Trophoblast cell (in vitro differentiated cells and primary cell): ENCODE data around the gene ASIP.
"Not testable (repeated sequence)": the region's sequence is repeated elsewhere in the genome, so short reads cannot be mapped to it uniquely, and the experiment has no call there.

Experiments used
- DNase-seq, 2 donors: peaks; one replicate each; pipeline ENCODE4 v3.0.0-alpha.2; 2016
- H2AFZ ChIP-seq: 2 replicates; pipeline ENCODE4 v1.6.1; 2013; ENCODE audit warnings: low read length, moderate library complexity, mild to moderate bottlenecking; ENCODE audit not compliant: insufficient read depth, poor library complexity
- H2AK5ac ChIP-seq: 2 replicates; pipeline ENCODE4 v1.6.1; 2013; ENCODE audit warnings: mild to moderate bottlenecking, low read length
- H2BK120ac ChIP-seq: 2 replicates; pipeline ENCODE4 v1.6.1; 2013; ENCODE audit warnings: low read length, mild to moderate bottlenecking, moderate library complexity; ENCODE audit not compliant: insufficient read depth, poor library complexity
- H2BK12ac ChIP-seq: 2 replicates; pipeline ENCODE4 v1.6.1; 2013; ENCODE audit warnings: mild to moderate bottlenecking, low read length, moderate library complexity
- H2BK5ac ChIP-seq: 2 replicates; pipeline ENCODE4 v1.6.1; 2013; ENCODE audit warnings: low read length, low read depth, moderate library complexity, mild to moderate bottlenecking; ENCODE audit not compliant: poor library complexity
- H3K14ac ChIP-seq: 2 replicates; pipeline ENCODE4 v1.6.1; 2013; ENCODE audit warnings: mild to moderate bottlenecking, low read length
- H3K18ac ChIP-seq: 2 replicates; pipeline ENCODE4 v1.6.1; 2013; ENCODE audit warnings: mild to moderate bottlenecking, low read length
- H3K23ac ChIP-seq: 2 replicates; pipeline ENCODE4 v1.6.1; 2013; ENCODE audit warnings: low read length
- H3K27ac ChIP-seq: 2 replicates; pipeline ENCODE4 v1.5.1; 2013; ENCODE audit warnings: low read depth, mild to moderate bottlenecking, inconsistent platforms, low read length, moderate library complexity
- H3K27me3 ChIP-seq: 2 replicates; pipeline ENCODE4 v1.6.1; 2013; ENCODE audit warnings: inconsistent platforms, mild to moderate bottlenecking, low read length, moderate library complexity; ENCODE audit not compliant: insufficient read depth
- H3K36me3 ChIP-seq, 2 experiments: 1 replicate in 1 of 2; 2 replicates in 1 of 2; pipeline ENCODE4 v1.6.1; 2013; ENCODE audit warnings: low read length in 2 of 2, mild to moderate bottlenecking in 2 of 2, moderate library complexity in 1 of 2; ENCODE audit not compliant: insufficient read depth in 2 of 2, control insufficient read depth in 1 of 2
- H3K4ac ChIP-seq: 2 replicates; pipeline ENCODE4 v1.6.1; 2013; ENCODE audit warnings: low read depth, mild to moderate bottlenecking, low read length, moderate library complexity
- H3K4me1 ChIP-seq, 2 experiments: 1 replicate in 1 of 2; 2 replicates in 1 of 2; pipeline ENCODE4 v1.6.1; 2013; ENCODE audit warnings: low read length in 2 of 2, mild to moderate bottlenecking in 2 of 2, moderate library complexity in 1 of 2; ENCODE audit not compliant: insufficient read depth in 2 of 2, control insufficient read depth in 1 of 2
- H3K4me2 ChIP-seq: 2 replicates; pipeline ENCODE4 v1.6.1; 2013; ENCODE audit warnings: inconsistent platforms, mild to moderate bottlenecking, low read length, moderate library complexity
- H3K4me3 ChIP-seq: 2 replicates; pipeline ENCODE4 v1.5.1; 2013; ENCODE audit warnings: mild to moderate bottlenecking, low read depth, low read length, inconsistent platforms
- H3K79me1 ChIP-seq: one replicate; pipeline ENCODE4 v1.6.1; 2013; ENCODE audit warnings: low read length
- H3K79me2 ChIP-seq: 2 replicates; pipeline ENCODE4 v1.6.1; 2013; ENCODE audit warnings: low read length, mild to moderate bottlenecking; ENCODE audit not compliant: control insufficient read depth, insufficient read depth, poor library complexity
- H3K9ac ChIP-seq: 2 replicates; pipeline ENCODE4 v1.6.1; 2013; ENCODE audit warnings: mild to moderate bottlenecking, low read length
- H3K9me3 ChIP-seq: 2 replicates; pipeline ENCODE4 v1.6.1; 2013; ENCODE audit warnings: low read depth, mild to moderate bottlenecking, control low read depth, inconsistent platforms, low read length; ENCODE audit not compliant: insufficient read depth
- H4K12ac ChIP-seq: 2 replicates; pipeline ENCODE4 v1.6.1; 2013; ENCODE audit warnings: low read depth, mild to moderate bottlenecking, low read length, moderate library complexity
- H4K8ac ChIP-seq: 2 replicates; pipeline ENCODE4 v1.6.1; 2013; ENCODE audit warnings: low read depth, mild to moderate bottlenecking, low read length, moderate library complexity
- H4K91ac ChIP-seq: one replicate; pipeline ENCODE4 v1.6.1; 2013; ENCODE audit warnings: low read depth, mild to moderate bottlenecking, low read length, moderate library complexity
- WGBS: extraction: QIAGEN DNeasy Blood & Tissue Kit; methylation state at CpG from one replicate; pipeline ENCODE4 v1.1.7; 2013; ENCODE audit warnings: missing lambda C conversion rate; ENCODE audit not compliant: insufficient read length, insufficient coverage; ENCODE audit errors: extremely low coverage; 5-methylcytosine and 5-hydroxymethylcytosine counted together

ASIP gene

DNA sequence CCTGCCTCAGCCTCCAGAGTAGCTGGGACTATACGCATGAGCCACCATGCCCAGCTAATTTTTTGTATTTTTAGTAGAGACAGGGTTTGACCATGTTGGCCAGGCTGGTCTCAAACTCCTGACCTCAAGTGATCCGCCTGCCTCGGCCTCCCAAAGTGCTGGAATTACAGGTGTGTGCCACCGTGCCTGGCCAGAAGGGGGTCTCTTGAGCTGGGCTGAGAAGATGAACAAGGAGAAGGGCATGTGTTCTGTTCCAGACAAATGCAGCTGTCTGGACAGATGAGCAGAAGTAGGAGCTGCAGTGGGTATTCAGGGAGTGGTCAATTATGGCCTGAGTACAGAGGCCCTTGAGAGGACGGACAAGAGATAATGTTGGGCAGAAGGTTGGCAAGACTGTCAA lies 46.3 kb downstream of the ASIP start:
- peaks cover 67 to 76% of the 10 kb centered on the region in 2 experiments for H3K36me3 ChIP-seq
- H3K4me1 ChIP-seq, H2BK12ac ChIP-seq, DNase-seq, H3K14ac ChIP-seq, H3K4me2 ChIP-seq, H2BK5ac ChIP-seq, H3K4ac ChIP-seq, H4K8ac ChIP-seq, H3K4me3 ChIP-seq, H3K18ac ChIP-seq, H4K91ac ChIP-seq, H3K27ac ChIP-seq, H3K23ac ChIP-seq, H4K12ac ChIP-seq, H2AK5ac ChIP-seq, H3K79me1 ChIP-seq, H3K79me2 ChIP-seq, H3K9me3 ChIP-seq, H3K9ac ChIP-seq, H2AFZ ChIP-seq, H2BK120ac ChIP-seq, H3K27me3 ChIP-seq: not testable (repeated sequence)
- no CpG with 5 or more reads among the region's 5 CpGs for whole genome bisulfite sequencing

DNA sequence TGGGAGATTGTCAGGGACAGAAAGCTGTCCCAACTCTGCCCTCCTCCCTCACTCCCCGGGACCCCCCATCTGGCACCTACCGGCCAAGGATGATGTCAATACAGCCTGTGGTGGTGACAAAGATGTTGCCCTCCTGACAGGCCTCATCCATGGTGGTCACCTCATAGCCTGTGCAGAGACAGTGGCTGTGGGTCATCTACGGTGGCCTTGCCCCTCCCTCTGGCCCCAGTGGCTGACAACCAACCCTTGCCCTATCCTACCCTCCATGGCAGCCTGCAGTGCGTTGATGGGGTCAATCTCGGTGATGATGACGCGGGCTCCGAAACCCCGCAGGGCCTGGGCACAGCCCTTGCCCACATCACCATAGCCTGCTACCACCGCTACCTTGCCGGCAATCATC lies 49.2 kb downstream of the ASIP start:
- WGBS, result no CpG with 5 or more reads among the region's 11 CpGs
- no peak overlapping the region for H3K4ac ChIP-seq
- DNase-seq, result no peak
- no peaks in the 10 kb centered on the region for H3K4me1 ChIP-seq
- no peak overlapping the region for H4K8ac ChIP-seq
- H2AFZ ChIP-seq, result no peak overlapping the region
- H3K4me3 ChIP-seq, result no peak overlapping the region
- H3K27me3 ChIP-seq, result no peaks in the 10 kb centered on the region
- no peaks in the 10 kb centered on the region for H3K79me2 ChIP-seq
- H3K79me1 ChIP-seq, result no peaks in the 10 kb centered on the region
- no peak overlapping the region for H2BK5ac ChIP-seq
- no peak overlapping the region for H2AK5ac ChIP-seq
- H3K4me2 ChIP-seq, result no peak overlapping the region
- no peak overlapping the region for H2BK120ac ChIP-seq
- no peak overlapping the region for H3K9ac ChIP-seq
- peaks cover 4% of the 10 kb centered on the region for H3K9me3 ChIP-seq
- H3K23ac ChIP-seq, result no peak overlapping the region
- no peak overlapping the region for H4K91ac ChIP-seq
- H4K12ac ChIP-seq, result no peak overlapping the region
- H3K18ac ChIP-seq, result no peak overlapping the region
- H3K36me3 ChIP-seq, result peaks cover 71 to 82% of the 10 kb centered on the region in 2 experiments
- H3K14ac ChIP-seq, result no peak overlapping the region
- no peak overlapping the region for H3K27ac ChIP-seq
- no peak overlapping the region for H2BK12ac ChIP-seq

DNA sequence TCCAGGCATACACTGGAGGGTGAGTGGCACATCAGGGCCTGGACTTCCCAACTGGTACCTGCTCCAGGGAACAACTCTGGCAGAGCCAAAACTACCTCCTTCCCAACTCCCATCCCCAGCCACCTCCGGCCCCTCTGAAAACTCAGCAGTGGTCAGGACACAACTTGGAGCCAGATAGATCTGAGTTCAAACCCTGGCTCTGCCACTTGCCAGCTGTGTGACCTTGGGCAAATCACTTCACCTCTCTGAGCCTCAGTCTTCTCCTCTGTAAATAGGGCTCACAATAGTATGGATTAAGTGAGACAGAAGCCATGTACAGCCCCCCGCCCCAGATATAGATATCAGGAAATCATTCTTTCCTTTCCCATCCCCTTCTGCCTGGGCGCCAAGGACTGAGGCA lies 51.3 kb downstream of the ASIP start:
- no peak overlapping the region for H3K14ac ChIP-seq
- no peak overlapping the region for H2BK120ac ChIP-seq
- H3K18ac ChIP-seq, result no peak overlapping the region
- H2BK12ac ChIP-seq, result no peak overlapping the region
- WGBS, result no CpG with 5 or more reads among the region's 3 CpGs
- no peak overlapping the region for H2AFZ ChIP-seq
- H2AK5ac ChIP-seq, result no peak overlapping the region
- H3K79me2 ChIP-seq, result no peaks in the 10 kb centered on the region
- no peak overlapping the region for H3K9ac ChIP-seq
- peaks cover 4% of the 10 kb centered on the region for H3K9me3 ChIP-seq
- H4K8ac ChIP-seq, result no peak overlapping the region
- H4K12ac ChIP-seq, result no peak overlapping the region
- H2BK5ac ChIP-seq, result no peak overlapping the region
- no peaks in the 10 kb centered on the region for H3K79me1 ChIP-seq
- no peak overlapping the region for H3K27ac ChIP-seq
- no peak overlapping the region for H3K23ac ChIP-seq
- peaks cover 61 to 69% of the 10 kb centered on the region in 2 experiments for H3K36me3 ChIP-seq
- no peak overlapping the region for H3K4me2 ChIP-seq
- peaks cover 0 to 2% of the 10 kb centered on the region in 2 experiments for H3K4me1 ChIP-seq
- H3K4ac ChIP-seq, result no peak overlapping the region
- DNase-seq, result no peak
- H4K91ac ChIP-seq, result no peak overlapping the region
- no peaks in the 10 kb centered on the region for H3K27me3 ChIP-seq
- H3K4me3 ChIP-seq, result no peak overlapping the region

DNA sequence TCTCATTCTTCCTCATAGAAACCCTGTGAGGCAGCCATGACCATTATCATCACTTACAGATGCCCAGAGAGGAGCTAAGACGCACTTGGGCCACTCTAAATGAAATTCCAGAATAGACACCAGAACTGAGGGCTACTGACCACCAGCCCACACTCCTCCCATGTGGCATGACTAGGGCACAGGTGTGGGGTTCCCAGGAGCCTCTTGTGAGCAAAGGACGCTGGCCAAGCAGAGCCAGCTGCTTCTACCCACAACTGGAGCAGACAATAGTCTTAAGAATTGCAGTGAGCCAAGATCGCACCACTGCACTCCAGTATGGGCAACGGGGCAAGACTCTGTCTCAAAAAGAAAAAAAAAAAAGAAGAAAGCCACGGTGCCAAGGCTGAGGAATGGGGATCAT lies 51.9 kb downstream of the ASIP start:
- no peak overlapping the region for H2AK5ac ChIP-seq
- H3K18ac ChIP-seq, result no peak overlapping the region
- no peak overlapping the region for H3K9ac ChIP-seq
- H2AFZ ChIP-seq, result no peak overlapping the region
- H3K27me3 ChIP-seq, result no peaks in the 10 kb centered on the region
- no peak overlapping the region for H3K4me3 ChIP-seq
- no peak overlapping the region for H3K14ac ChIP-seq
- H4K8ac ChIP-seq, result no peak overlapping the region
- no peak for DNase-seq
- no peak overlapping the region for H2BK5ac ChIP-seq
- H3K27ac ChIP-seq, result no peak overlapping the region
- H3K23ac ChIP-seq, result no peak overlapping the region
- H3K4ac ChIP-seq, result no peak overlapping the region
- no peaks in the 10 kb centered on the region for H3K79me1 ChIP-seq
- no peak overlapping the region for H4K91ac ChIP-seq
- H3K4me2 ChIP-seq, result no peak overlapping the region
- no peaks in the 10 kb centered on the region for H3K79me2 ChIP-seq
- H3K4me1 ChIP-seq, result peaks cover 0 to 2% of the 10 kb centered on the region in 2 experiments
- H2BK12ac ChIP-seq, result no peak overlapping the region
- H4K12ac ChIP-seq, result no peak overlapping the region
- peaks cover 4% of the 10 kb centered on the region for H3K9me3 ChIP-seq
- H2BK120ac ChIP-seq, result no peak overlapping the region
- WGBS, result no CpG with 5 or more reads among the region's 5 CpGs
- peaks cover 54 to 63% of the 10 kb centered on the region in 2 experiments for H3K36me3 ChIP-seq
